Measurements from ENCODE around the gene JPH4.

Gene JPH4

GRCh38 chr14:23580948-23581281 is 2.3 kb upstream of the JPH4 start:
- in situ Hi-C loops (cut with HindIII; ENCODE audit: low sequenced_read_pairs) = no loop called here

- in situ Hi-C loops (cut with HindIII; ENCODE audit: low sequenced_read_pairs) = no loop called here
Measured at GRCh38 chr14:23580152-23580926, 1.7 kb upstream of the JPH4 start.

GRCh38 chr14:23579739-23580138 is 1.1 kb upstream of the JPH4 start:
- in situ Hi-C loops (cut with HindIII; ENCODE audit: low sequenced_read_pairs) = no loop called here

DNA sequence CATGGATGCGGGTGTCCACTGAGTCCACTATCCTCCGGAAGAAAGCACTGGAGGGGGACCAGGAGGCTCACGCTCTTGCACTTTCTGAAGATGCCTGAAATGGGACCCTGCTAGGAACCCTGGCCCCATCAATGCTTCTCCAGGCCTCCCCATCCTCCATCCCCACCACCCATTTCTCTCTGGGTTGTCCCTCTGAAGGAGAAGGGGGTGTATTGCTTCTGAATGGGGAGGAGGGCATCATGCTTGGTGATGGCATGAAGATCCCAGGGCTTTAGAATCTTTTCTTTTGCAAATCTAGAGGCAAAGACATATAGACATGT is 681 bp upstream of the JPH4 start:
- in situ Hi-C loops (cut with HindIII; ENCODE audit: low sequenced_read_pairs) = no loop called here

DNA sequence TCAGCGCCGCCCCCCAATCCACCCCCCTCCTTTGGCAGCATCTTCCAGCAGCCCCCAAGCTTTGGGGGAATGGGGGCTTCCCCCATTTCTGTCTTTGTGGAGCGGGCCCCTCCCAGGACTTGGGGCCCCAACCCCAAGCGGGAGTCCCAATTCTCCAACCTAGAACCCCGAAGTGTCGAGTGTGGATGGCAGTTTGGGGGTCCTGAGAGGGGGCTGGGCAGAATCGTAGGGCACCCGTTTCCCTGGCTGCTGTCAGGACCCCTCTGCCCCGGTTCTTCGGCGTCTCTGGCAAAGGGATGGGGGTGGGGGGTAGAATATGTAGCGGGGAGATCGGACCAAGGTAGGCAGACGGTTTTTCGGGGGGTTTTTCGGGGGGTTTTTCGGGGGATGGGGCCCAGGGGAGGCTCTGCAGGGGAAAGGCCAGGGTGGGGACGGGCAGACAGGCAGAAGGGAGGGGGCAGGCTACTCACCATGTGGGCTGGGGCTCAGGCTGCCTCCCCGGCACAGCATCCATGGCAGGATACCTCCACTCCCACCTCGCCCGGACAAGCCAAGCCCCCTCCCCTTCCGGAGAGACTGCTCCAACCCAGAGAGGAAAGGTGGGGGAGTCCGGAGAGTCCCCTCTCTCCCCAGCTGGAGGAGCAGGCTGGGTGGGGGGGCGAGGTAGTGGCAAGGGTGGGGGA is 739 bp downstream of the JPH4 start:
- in situ Hi-C loops (cut with HindIII; ENCODE audit: low sequenced_read_pairs) = no loop called here

DNA sequence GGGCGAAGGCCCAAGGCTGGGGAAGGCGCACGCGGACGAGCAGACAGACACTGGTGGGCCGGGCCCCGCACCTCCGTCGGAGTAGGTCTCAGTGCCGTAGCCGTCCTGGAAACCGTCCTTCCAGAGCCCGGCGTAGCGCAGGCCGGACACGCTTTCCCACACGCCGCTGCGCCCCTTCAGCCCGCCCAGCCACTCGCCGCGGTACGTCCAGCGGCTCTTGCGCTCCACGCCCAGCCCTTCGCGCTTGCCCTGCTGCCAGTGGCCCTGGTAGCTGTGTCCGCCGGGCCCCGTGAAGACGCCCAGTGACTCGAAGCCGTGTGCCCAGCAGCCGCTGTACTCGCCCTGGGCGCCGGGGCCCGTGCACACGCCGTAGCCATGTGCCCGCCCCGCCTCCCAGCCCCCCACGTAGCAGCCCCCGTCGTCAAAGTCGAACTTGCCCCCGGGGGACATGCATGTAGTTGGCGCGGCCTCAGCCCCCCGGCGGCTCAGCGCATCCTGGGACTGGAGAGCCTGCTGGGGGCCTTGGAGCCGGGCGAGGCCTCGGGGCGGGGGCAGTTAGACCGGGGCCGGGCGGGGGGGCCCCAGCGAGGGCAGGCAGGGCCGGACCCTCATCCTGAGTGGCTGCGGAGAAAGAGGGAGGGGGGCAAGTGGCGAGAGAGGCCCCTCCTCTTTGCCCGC is 1.4 kb downstream of the JPH4 start:
- in situ Hi-C loops (cut with HindIII; ENCODE audit: low sequenced_read_pairs) = no loop called here

GRCh38 chr14:23573384-23574015 is 5.1 kb downstream of the JPH4 start:
- in situ Hi-C loops (cut with HindIII; ENCODE audit: low sequenced_read_pairs) = no loop called here

DNA sequence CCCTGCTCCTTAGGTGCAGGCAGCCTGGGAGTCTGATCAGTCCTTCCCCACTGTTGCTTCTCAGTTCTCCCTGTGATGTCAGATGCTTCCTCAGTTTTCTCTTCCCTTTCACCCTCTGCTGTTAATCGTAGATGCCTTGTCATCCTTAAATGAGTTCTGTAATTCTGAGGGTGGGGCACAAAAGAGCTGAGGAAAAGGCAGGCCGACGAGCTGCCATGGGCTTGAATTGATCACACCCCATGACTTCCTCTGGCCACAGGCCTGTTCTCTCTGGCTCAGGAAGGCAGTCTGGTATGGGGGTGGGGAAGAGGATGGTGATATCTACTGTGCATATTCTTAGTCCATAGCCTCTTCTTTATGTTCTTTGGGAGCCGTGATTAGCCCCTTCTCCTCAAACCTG is 5.8 kb downstream of the JPH4 start:
- in situ Hi-C loops (cut with HindIII; ENCODE audit: low sequenced_read_pairs) = no loop called here

- in situ Hi-C loops (cut with HindIII; ENCODE audit: low sequenced_read_pairs) = no loop called here
Measured at GRCh38 chr14:23572524-23572828, 6.1 kb downstream of the JPH4 start.

DNA sequence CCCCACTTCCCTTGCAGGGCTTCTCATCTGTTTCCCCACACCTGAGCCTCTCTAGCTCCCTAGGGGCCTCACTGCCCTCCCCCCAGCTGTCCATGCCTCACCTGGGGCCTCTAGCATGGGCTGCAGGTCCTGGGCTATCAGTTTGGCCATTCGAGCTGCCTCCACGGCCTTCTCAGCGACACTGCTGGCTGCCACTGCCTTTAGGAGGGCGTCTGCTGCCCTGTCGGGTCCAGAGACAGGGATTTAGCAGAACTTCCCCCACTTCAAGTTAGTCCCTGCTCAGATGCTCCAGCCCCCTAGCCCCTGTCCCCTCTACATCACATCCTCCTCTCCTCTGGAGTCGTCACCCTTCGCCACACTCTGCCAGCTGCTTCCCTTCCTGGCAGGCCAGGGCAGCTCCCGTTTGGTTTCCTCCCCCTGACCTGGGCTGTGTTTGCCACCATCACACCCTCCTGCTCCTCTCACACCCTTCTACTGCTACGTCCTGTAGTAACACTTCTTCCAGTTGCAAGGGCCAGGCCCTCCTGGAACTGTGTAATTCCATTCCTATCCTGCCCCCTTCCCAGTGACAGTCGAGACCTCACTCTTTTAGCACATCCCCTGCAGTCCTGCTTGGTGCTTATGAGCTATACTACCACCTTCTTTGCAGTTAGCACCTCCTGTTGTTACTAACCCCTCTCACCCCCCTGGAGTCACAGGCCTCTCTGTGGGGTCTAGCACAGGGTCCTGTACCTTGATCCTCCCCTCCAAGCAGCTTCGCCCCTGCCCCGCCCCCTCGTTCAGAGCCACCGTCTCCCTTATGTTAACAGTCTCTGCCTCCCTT is 6.7 kb downstream of the JPH4 start:
- in situ Hi-C loops (cut with HindIII; ENCODE audit: low sequenced_read_pairs) = no loop called here

DNA sequence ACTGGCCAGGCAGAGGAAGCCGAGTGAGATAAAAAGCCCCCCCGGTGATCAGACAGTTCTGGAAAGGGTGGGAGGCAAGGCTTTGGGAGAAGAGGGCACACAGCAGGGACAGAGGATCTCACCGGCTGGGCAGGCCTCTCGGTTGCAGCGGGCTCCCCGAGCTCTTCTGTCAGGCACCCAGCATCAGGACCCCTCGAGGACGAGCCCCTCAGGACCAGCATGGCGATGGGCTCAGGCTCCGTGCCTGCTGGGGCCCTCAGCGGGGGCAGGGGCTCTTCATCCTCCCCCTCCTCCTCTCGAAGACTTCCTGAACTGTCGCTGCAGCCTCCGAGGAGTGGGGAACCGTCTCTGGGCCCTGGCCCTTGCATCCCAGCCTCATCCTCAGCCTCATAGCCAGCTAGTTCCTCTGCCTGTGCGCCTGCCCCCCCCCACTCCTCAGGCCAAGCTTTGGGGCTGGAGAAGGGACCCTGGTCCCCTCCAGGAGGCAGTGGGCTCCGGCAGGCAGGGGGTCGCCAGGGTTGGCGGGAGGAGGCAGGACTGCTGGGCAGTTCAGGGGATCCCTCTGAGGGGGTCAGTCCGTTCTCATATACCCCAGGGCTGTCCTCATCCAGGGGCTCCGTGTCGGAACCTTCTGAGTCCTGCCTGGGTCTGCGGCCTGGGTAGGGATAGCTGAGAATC is 7.6 kb downstream of the JPH4 start:
- in situ Hi-C loops (cut with HindIII; ENCODE audit: low sequenced_read_pairs) = no loop called here

DNA sequence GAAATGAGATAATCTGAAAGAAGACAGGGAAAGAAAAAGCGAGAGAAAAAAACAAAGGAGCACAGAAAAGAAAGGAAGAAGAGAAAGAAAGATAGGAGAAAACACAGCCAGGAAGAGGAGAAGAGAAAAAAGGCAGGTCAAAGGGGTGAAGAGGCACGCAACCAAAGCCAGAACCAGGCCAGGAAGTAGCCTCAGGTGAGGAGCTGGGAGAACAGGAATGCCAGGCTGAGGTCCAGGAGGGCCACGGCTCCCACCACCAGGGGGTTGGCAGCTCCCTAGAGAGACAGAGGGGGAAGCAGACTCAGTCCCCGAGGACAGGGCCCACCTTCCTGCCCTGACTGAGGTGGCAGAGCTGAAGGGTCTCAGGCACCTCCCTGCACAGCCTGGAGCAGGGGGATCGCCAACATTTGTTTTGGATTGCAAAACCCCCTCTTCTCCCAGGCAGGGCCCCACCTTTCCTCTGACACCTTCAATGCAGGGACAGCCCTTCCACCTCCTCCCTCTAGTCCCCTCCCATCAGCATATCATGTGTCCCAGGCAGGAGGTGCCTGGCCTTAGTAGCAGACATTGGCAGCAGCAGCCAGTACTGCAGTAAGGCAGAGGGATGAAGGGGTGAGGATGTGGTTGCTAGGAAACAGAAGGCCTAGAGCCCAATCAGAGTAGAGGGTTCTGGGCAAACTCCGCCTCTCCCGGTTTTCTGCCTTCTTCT is 9.0 kb downstream of the JPH4 start:
- in situ Hi-C loops (cut with HindIII; ENCODE audit: low sequenced_read_pairs) = no loop called here

DNA sequence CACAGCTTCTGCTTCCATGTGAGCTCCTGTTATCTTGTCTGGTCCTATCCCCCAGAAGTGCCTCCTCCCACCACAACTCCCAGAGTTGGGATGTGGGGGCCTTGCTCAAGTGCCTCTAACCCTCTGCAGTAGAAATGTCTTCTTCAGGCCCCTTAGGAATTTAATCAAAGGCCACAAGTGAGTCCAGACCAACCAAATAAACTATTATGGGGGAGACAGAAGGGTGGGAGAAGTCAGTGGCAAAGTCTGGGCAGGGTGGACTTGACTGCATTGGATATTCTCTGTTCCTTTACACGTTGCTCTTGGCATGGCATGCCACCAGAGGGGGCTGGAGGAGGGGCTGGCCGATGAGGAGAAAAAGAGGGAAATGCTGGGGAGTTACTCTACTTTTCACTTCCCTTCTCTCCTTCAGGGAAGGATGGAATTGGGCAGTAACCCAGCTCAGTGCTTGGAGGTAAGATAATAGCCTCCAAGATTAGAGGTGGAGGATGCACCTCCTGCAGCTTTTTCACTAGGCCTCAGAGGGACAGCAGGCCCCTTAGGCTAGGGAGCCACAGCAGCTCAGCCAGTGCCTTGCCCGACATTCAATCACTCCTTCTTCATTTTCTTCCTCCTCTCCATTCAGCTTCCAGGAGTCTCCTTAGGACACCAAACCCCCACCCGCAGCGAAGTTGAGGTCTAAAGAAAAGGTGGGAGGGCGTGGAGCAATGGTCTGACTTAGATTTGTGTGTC is 9.8 kb downstream of the JPH4 start:
- in situ Hi-C loops (cut with HindIII; ENCODE audit: low sequenced_read_pairs) = no loop called here

- in situ Hi-C loops (cut with HindIII; ENCODE audit: low sequenced_read_pairs) = no loop called here
Measured at GRCh38 chr14:23568021-23568599, 10.5 kb downstream of the JPH4 start.

GRCh38 chr14:23567186-23568020 is 11.2 kb downstream of the JPH4 start, which contains the start of gene AP1G2:
Gene AP1G2 (minus strand): TSS chr14:23567791. CDS start chr14:23567314, 477 bp downstream.
- in situ Hi-C loops (cut with HindIII; ENCODE audit: low sequenced_read_pairs) = no loop called here

DNA sequence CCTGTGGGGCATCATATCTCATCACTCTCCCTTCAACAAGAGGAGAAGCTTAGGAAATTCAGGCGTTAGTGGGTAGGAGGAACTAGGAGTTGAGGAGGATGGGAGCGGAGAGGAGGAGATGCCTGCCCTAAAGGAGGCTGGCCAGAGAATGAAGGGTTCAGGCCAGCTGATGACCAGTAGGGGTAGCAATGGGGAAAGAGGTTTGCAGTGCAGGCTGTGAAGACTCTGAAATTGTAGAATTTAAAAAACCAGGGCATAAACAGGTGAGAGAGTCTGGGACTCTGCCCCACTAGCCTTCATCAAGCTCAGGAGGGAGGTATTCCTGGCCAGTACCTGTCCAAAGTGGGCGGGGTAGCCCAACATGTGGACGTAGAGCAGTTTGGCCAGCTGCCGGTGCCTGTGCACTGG is 11.8 kb downstream of the JPH4 start:
- in situ Hi-C loops (cut with HindIII; ENCODE audit: low sequenced_read_pairs) = no loop called here

GRCh38 chr14:23566112-23566777 is 12.3 kb downstream of the JPH4 start:
- in situ Hi-C loops (cut with HindIII; ENCODE audit: low sequenced_read_pairs) = no loop called here

All from DLD1 (cell line).